Measurements from ENCODE around the gene ANKRD13A.

The ANKRD13A gene

GRCh38 chr12:109995686-109996482 lies 3.3 kb upstream of the ANKRD13A start, which contains the start of gene GIT2:
GIT2 (minus strand) TSS chr12:109996368; CDS start chr12:109996224, 144 bp downstream.
- Histone ChIP-seq H3K27me3 (no peaks in the 10 kb centered on the region), H3K9me3 (no peaks in the 10 kb centered on the region), H3K4me1 (ENCODE audit: control insufficient read depth in 1 of 2, insufficient read depth in 1 of 2, low read depth in 1 of 2, low read length in 1 of 2) (peaks cover 56 to 71% of the 10 kb centered on the region in 2 experiments), H3K27ac (peak within 1 kb of the TSS; percentile 100), H3K36me3 (peaks cover 17% of the 10 kb centered on the region), H3K4me3 (ENCODE audit: low read depth in 1 of 2, low read length in 1 of 2) (peak within 1 kb of the TSS; percentile 79 to 97)
- TF ChIP-seq CTCF (IDR thresholded peaks at IDR 0.05) = peak; percentile 73

DNA sequence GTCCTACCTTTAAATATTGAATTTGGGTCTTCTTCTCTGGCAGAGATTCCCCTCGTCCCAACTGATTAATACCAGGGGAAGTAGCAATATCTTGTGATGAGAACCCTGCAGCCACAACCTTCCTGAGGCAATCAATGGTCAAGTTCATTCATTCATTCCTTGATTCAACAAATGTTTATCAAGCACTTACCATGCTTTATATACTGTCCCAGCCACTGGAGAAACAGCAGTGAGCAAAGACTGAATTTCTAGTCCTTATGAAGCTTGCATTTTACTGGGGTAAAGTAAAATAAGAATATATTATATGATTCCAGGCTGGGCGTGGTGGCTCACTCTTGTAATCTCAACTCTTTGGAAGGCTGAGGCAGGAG lies 2.8 kb upstream of the ANKRD13A start:
- Histone ChIP-seq H3K9me3 (no peaks in the 10 kb centered on the region), H3K4me3 (ENCODE audit: low read depth in 1 of 2, low read length in 1 of 2) (peak overlapping the region; percentile 79 to 97), H3K4me1 (ENCODE audit: control insufficient read depth in 1 of 2, insufficient read depth in 1 of 2, low read depth in 1 of 2, low read length in 1 of 2) (peaks cover 62 to 77% of the 10 kb centered on the region in 2 experiments), H3K36me3 (peaks cover 11% of the 10 kb centered on the region), H3K27ac (peak overlapping the region; percentile 100), H3K27me3 (no peaks in the 10 kb centered on the region)
- no peak for TF ChIP-seq CTCF (IDR thresholded peaks at IDR 0.05)

DNA sequence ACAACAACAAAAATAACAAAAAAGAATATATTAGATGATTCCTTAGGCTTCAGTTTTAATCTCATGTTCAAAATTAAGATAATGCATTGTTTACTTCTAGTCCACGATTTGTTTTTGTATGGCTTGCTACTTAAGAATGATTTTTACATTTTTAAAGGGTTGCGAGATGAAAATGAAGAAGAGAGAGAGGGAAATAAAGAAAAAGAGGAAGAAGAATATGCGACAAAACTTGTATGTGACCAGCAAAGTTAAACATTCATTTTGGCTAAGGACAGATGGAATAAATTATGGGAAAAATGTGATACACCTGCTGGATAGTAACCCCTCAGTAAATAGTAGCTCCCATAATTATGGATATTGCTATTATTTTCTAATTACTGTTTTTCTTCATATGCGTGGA lies 1.8 kb upstream of the ANKRD13A start:
- no peak for TF ChIP-seq CTCF (IDR thresholded peaks at IDR 0.05)
- Histone ChIP-seq H3K27me3 (no peaks in the 10 kb centered on the region), H3K4me3 (ENCODE audit: low read depth in 1 of 2, low read length in 1 of 2) (peak overlapping the region in 1 of 2 experiments; percentile 97), H3K4me1 (ENCODE audit: control insufficient read depth in 1 of 2, insufficient read depth in 1 of 2, low read depth in 1 of 2, low read length in 1 of 2) (peaks cover 68 to 84% of the 10 kb centered on the region in 2 experiments), H3K36me3 (peaks cover 9% of the 10 kb centered on the region), H3K9me3 (no peaks in the 10 kb centered on the region), H3K27ac (peak overlapping the region; percentile 98)

GRCh38 chr12:109998241-109998903 lies 858 bp upstream of the ANKRD13A start:
- peak overlapping the region; percentile 93 to 98 for H3K4me3 ChIP-seq (ENCODE audit: low read depth in 1 of 2, low read length in 1 of 2)
- no peaks in the 10 kb centered on the region for H3K27me3 ChIP-seq
- TF ChIP-seq CTCF (IDR thresholded peaks at IDR 0.05) = no peak
- H3K4me1 ChIP-seq (ENCODE audit: control insufficient read depth in 1 of 2, insufficient read depth in 1 of 2, low read depth in 1 of 2, low read length in 1 of 2) = peaks cover 68 to 82% of the 10 kb centered on the region in 2 experiments
- no peaks in the 10 kb centered on the region for H3K9me3 ChIP-seq
- peak overlapping the region; percentile 98 for H3K27ac ChIP-seq
- H3K36me3 ChIP-seq = peaks cover 12% of the 10 kb centered on the region

GRCh38 chr12:109999649-109999971 lies 380 bp downstream of the ANKRD13A start:
- no peak for TF ChIP-seq CTCF (IDR thresholded peaks at IDR 0.05)
- Histone ChIP-seq H3K27me3 (no peaks in the 10 kb centered on the region), H3K4me1 (ENCODE audit: control insufficient read depth in 1 of 2, insufficient read depth in 1 of 2, low read depth in 1 of 2, low read length in 1 of 2) (peaks cover 61 to 70% of the 10 kb centered on the region in 2 experiments), H3K4me3 (ENCODE audit: low read depth in 1 of 2, low read length in 1 of 2) (peak overlapping the region; percentile 93 to 98), H3K36me3 (peaks cover 16% of the 10 kb centered on the region), H3K9me3 (no peaks in the 10 kb centered on the region), H3K27ac (peak overlapping the region; percentile 98)
